RPMI7951 (cell line): ENCODE results near the gene TMEM88. TPM values are rescaled to one million over a fixed set of nuclear protein-coding genes. Genes with fewer than 3 reads are reported as not detected.
A peak's percentile ranks its signal among the peaks of the same experiment; 100 is the strongest.

Source experiments
- DNase-seq: peaks from one replicate; pipeline ENCODE4 v3.0.0-alpha.2; 2012; ENCODE audit warnings: low read depth
- total RNA-seq: library from RNA; depleted of rRNA; stranded (reverse); fragments of >200 nt; shearing (Covaris generic); gene quantifications from 2 replicates; pipeline ENCODE4 v1.2.3, GENCODE V29; 2014

TMEM88 gene
- total RNA-seq, 1 experiment from 2014 or later = not detected

DNA sequence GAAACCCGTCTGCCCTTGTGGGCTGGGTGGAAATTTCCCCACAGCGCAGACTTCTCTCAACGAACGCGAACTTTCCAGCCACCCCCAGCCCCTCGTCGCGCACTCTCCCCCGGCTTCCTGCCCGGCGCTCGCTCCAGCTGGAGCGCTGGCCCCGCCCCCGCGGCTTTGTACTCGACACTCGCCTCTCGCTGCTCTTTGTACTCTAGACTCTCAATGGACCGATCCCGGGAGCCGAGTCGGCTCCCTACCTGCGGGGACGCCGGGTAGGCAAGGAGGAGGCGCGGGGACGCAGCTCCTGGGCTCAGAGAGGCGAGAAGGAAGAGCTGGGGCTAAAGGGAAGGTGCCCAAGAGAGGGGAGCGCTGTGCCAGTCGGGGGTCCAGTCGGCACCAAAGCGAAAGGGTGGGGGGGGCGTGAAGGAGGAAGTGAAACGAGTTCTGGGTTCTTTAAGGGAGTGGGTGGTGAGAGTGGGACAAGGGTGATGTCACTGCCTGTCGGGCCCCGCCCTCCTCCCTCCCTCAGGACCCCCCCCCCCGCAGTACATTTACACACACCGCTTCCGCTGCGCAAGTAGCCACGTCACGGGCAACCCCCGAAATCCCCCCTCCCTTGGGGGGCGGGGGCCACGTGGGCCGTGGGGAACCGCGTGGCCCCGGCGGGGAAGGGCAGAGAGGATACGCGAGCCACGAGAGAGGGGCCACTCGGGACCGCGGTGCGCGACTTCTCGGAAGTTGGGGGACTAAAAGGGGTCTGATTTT is 11.2 kb upstream of the TMEM88 start:
- peak; percentile 76 for DNase-seq

DNA sequence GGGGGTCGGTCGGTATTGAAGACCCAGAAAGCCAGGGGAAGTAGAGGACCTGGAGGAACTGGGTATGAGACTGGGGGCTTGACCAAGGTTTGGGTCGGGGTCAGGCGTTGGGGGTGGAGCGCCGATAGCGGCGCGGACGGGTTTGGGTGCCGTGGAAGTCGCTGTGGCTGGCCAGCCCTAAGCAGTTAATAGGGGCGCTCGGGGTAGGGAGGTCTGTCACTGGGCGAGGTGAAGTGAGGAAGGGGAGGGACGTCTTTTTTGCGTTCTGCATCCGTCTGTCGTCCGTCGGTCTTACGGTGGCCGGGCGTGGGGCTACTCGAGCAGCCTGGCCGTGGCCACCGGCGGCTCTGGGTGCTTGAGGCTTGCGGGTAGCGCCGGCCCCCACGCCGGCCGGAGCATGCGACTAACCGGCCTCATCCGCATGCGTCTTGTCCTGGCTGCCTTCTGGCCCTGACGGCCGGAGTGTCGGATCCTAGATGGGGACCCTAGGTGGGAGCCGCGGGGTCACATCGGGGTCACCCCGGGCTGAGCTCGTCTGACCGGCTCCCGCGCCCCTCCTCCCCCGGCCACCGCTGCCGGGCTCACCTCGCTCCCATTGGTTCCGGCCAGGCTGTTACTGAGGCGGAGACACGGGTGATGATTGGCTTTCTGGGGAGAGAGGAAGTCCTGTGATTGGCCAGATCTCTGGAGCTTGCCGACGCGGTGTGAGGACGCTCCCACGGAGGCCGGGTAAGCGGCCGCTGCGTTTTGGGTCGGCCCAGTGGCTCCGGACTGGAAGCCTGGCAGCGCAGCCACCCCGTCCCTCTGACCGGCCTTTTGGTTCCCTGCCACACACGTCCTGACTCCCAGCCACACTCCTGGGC is 10.3 kb upstream of the TMEM88 start:
- peak; percentile 92 for DNase-seq

DNA sequence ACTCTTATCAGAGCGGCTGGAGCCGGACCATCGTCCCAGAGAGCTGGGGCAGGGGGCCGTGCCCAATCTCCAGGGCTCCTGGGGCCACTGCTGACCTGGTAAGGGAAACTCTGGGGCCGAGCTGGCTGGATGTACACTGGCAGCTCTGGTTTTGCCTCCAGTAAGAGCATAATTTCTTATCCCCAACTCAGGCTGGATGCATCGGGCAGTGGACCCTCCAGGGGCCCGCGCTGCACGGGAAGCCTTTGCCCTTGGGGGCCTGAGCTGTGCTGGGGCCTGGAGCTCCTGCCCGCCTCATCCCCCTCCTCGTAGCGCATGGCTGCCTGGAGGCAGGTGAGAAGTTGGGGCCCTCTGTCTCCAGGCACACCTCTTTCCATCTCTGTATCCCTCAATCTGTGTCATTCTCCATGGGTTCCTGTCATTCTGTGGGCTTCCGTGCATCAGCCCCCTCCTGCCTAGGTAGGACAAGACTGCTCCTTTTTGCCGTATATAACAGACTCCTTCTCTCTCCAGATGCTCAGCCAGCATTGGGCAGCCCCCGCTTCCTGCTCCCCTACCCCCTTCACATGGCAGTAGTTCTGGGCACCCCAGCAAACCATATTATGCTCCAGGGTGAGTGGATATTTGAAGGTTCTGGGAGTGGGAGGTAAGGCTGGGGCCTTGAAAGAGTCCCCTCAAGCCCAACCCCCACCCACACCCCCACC is 9.4 kb upstream of the TMEM88 start:
- no peak for DNase-seq

DNA sequence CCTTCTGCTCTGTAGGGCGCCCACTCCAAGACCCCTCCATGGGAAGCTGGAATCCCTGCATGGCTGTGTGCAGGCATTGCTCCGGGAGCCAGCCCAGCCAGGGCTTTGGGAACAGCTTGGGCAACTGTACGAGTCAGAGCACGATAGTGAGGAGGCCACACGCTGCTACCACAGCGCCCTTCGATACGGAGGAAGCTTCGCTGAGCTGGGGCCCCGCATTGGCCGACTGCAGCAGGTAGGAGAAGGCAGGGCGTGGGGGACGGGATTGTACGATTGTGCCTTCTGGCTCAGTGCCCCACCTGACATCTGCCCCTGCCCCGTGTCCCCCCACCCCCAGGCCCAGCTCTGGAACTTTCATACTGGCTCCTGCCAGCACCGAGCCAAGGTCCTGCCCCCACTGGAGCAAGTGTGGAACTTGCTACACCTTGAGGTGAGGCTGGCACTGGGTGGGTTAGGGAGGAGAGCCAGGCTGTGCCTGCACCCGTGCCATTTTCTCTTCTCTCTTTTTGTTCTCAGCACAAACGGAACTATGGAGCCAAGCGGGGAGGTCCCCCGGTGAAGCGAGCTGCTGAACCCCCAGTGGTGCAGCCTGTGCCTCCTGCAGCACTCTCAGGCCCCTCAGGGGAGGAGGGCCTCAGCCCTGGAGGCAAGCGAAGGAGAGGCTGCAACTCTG is 8.7 kb upstream of the TMEM88 start:
- no peak for DNase-seq

DNA sequence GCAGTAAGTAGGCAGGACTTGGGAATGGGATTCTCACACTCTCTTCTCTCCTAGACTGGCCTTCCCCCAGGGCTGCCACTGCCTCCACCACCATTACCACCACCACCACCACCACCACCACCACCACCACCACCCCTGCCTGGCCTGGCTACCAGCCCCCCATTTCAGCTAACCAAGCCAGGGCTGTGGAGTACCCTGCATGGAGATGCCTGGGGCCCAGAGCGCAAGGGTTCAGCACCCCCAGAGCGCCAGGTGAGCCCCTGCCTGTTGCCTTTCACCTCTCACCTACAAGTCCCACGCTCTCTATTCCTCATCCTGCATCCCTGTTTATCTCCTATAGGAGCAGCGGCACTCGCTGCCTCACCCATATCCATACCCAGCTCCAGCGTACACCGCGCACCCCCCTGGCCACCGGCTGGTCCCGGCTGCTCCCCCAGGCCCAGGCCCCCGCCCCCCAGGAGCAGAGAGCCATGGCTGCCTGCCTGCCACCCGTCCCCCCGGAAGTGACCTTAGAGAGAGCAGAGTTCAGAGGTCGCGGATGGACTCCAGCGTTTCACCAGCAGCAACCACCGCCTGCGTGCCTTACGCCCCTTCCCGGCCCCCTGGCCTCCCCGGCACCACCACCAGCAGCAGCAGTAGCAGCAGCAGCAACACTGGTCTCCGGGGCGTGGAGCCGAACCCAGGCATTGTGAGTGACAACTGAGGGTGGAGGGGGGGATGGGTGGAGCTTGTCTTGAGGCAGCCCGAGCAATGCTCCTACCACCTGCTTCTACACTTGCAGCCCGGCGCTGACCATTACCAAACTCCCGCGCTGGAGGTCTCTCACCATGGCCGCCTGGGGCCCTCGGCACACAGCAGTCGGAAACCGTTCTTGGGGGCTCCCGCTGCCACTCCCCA is 7.9 kb upstream of the TMEM88 start:
- no peak for DNase-seq

- DNase-seq = no peak
Observed at GRCh38 chr17:7848131-7848579, 6.7 kb upstream of the TMEM88 start.

DNA sequence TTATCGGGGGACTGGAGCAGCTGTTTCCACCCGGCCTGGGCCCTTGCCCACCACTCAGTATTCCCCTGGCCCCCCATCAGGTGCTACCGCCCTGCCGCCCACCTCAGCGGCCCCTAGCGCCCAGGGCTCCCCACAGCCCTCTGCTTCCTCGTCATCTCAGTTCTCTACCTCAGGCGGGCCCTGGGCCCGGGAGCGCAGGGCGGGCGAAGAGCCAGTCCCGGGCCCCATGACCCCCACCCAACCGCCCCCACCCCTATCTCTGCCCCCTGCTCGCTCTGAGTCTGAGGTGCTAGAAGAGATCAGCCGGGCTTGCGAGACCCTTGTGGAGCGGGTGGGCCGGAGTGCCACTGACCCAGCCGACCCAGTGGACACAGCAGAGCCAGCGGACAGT is 6.1 kb upstream of the TMEM88 start:
- DNase-seq = no peak

- no peak for DNase-seq
Observed at GRCh38 chr17:7849130-7849750, 5.6 kb upstream of the TMEM88 start.

- no peak for DNase-seq
Observed at GRCh38 chr17:7849751-7850504, 4.9 kb upstream of the TMEM88 start.

DNA sequence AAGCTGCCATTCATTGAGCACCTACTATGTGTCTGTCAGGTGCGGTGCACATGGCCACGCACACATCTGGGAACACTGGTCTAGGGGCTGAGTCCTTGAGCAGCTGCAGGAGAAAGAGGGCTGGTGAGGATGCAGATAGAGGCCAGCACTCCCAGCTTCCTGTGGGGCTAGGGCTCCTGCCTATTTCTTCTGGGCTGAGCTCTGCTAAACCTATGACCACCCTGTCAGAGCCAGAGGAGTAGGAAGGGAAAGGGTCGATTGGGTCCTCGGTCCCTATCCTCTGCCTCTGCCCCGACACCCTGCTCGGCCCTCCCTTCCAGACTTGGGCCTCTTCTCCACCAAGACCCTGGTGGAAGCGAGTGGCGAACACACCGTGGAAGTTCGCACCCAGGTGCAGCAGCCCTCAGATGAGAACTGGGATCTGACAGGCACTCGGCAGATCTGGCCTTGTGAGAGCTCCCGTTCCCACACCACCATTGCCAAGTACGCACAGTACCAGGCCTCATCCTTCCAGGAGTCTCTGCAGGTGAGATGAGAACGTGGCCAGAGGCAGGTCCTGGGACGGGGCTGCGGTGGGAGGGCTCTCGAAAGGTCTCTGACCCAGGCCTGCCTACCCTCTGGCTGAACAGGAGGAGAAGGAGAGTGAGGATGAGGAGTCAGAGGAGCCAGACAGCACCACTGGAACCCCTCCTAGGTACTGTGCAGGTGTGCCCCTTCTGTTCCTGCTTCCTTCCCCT is 4.0 kb upstream of the TMEM88 start:
- DNase-seq = no peak

- DNase-seq = no peak
Observed at GRCh38 chr17:7851438-7852261, 3.2 kb upstream of the TMEM88 start.

DNA sequence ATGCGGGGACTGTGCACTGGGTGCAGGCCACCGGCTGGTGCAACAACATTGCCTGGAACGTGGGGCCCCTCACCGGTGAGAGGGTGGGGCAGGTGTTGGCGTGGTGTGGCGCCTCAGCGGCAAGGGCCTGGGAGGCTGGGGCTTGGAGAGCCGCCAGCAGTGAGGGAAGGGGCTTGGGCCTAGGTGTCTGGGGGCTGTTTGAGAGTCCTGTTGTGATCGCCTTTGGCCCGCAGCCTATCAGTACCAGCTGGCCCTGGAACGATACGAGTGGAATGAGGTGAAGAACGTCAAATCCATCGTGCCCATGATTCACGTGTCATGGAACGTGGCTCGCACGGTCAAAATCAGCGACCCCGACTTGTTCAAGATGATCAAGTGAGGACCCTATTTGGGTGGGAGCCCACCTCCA is 2.6 kb upstream of the TMEM88 start:
- no peak for DNase-seq

GRCh38 chr17:7852919-7853690 is 1.8 kb upstream of the TMEM88 start:
- no peak for DNase-seq

DNA sequence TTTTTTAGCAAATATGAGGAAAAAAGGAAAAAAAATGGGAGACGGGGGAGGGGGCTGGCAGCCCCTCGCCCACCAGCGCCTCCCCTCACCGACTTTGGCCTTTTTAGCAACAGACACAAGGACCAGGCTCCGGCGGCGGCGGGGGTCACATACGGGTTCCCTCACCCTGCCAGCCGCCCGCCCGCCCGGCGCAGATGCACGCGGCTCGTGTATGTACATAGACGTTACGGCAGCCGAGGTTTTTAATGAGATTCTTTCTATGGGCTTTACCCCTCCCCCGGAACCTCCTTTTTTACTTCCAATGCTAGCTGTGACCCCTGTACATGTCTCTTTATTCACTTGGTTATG is 1.2 kb upstream of the TMEM88 start:
- no peak for DNase-seq

DNA sequence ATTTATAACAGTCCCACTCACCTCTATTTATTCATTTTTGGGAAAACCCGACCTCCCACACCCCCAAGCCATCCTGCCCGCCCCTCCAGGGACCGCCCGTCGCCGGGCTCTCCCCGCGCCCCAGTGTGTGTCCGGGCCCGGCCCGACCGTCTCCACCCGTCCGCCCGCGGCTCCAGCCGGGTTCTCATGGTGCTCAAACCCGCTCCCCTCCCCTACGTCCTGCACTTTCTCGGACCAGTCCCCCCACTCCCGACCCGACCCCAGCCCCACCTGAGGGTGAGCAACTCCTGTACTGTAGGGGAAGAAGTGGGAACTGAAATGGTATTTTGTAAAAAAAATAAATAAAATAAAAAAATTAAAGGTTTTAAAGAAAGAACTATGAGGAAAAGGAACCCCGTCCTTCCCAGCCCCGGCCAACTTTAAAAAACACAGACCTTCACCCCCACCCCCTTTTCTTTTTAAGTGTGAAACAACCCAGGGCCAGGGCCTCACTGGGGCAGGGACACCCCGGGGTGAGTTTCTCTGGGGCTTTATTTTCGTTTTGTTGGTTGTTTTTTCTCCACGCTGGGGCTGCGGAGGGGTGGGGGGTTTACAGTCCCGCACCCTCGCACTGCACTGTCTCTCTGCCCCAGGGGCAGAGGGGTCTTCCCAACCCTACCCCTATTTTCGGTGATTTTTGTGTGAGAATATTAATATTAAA is 638 bp upstream of the TMEM88 start:
- DNase-seq = no peak

- no peak for DNase-seq
Observed at GRCh38 chr17:7855660-7856010, 769 bp downstream of the TMEM88 start.
